Hematopoietic multipotent progenitor cell (in vitro differentiated cells): Measurements from ENCODE around the gene SRGAP1. TPM values are rescaled to one million over a fixed set of nuclear protein-coding genes. Genes with fewer than 3 reads are reported as not detected.
"Not testable (repeated sequence)": the region's sequence is repeated elsewhere in the genome, so short reads cannot be mapped to it uniquely, and the experiment has no call there.

ENCODE experiments used
- DNase-seq, 3 donors: peaks; one replicate each; pipeline ENCODE4 v3.0.0-alpha.2; 2011 to 2015; ENCODE audit warnings: low read depth in 2 of 3, low spot score in 2 of 3
- total RNA-seq: library from RNA; depleted of rRNA; stranded (reverse); fragments of >200 nt; gene quantifications from one replicate; pipeline ENCODE4 v1.2.3, GENCODE V29; 2012

Gene SRGAP1
- total RNA-seq, 1 donor, result 0.27 TPM

DNA sequence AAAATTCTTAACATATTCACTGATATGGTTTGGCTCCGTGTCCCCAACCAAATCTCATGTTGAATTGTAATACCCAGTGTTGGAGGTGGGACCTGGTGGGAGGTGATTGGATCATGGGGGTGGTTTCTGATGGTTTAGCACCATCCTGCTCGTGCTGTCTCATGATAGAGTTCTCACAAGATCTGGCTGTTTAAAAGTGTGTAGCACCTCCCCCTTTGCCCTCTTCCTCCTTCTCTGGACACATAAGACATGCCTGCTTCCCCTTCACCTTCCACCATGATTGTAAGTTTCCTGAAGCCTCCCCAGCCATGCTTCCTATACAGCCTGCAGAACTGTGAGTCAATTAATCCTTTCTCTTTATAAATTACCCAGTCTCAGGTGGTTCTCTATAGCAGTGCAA, 189.6 kb downstream of the SRGAP1 start:
- not testable (repeated sequence) for DNase-seq

DNA sequence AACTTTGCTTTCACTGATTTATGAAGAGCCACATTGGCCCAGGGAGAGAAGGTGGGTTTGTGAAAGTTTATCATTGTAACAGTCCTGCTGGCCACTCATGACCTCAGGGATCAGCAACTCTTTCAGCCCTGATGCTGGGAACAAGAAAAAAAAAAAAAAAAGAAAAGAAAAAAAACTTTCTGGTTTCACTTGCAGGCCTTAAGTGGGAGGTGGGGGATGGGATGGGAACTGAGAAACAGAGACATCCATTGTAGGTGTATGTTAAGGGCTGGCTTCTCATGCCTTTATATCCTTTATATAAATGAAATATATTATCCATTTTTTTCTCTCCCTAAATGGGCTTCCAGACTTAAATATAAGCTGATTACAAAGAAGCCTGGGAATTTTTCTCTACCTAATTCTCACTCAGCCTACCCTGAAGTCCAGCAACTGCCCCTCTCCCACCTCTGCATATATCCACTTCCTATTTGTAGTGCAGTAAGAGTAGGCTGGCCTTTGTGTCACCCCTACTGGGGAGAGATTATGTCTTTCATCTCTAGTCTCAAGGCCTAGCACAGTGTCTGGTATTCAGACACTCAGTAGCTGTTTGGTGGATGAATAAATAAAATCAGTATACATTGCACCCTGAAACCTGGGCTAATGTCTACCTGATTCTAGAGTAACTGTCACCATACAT, 190.5 kb downstream of the SRGAP1 start:
- no peak for DNase-seq

DNA sequence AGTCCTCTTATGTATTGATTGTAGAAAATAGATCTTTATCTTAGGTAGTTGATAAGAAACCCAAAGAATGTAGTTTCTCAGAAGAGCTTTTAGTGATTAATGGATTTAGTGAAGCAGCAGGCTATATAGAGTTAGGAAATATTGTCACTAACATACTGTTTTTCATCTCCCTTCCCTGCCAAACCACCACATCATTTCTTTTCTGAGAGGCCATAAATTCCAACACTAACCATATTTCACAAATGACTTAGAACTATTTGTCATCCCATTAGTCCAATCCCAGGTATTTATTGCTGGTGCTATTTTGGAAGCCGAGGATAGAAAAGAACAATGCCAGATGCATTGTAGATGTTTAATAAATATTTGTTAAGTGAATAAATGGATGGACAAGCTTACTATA, 191.9 kb downstream of the SRGAP1 start:
- DNase-seq, result no peak

DNA sequence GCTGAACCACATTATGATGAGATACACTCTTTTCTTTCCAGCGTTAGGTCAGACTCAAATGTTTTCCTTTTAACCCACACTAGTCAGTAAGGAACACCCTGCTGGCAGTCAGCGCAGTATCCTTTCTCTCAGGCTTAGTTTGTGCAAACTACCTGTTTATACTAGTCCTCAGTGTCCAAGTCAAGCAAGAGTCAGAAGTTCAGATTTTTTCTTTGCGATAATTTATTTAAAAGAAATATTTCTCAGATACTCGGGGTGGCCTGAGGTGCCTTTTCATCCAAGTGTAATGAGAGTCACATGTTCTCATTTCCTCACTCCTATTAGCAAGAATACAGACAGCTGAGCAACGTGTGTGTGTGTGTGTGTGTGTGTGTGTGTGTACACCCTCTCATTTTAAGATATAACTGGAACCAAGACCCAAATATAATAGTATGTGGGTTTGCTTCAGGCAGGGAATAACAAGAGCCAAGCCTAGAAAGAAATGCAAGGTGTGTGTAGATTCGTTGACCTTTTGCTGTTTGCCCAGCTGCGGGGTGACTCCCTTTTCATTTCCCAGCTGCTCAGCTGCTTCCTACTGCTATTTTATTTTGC, 194.9 kb downstream of the SRGAP1 start:
- no peak for DNase-seq

DNA sequence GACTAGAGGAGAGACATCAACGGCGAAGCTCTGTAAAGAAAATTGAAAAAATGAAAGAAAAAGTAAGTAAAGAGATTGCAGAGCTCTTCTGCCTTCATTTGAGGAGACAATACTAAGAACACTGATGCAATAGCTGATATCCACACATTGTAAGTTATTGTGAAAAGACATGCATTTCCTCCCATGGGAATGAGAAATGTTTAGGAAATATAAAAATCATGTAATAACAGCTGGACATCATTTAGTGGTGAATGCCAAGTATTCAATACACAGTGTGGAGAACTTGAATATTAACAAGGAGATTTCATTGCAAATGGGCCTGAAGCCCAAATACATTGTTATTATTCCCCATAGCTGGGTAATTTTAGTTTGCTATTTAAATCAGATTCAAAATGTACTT, 198.4 kb downstream of the SRGAP1 start:
- DNase-seq, result no peak

DNA sequence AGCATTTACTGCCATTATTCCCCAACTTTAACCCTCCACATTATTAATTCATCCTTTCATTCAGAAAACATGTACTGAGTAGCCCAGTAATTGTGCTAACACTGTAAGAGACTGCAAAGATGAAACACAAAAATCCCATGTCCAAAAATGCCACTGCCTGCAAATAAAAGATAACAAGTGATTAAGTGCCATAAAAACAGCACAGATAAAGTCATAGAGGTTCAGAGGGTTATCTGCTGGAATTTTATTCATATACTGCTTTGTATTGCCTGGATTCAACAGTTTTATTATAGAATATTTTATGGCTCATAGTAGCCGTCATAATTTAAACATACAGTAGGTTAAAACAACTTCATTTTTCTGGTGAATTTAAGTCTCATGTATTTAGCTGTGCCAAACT, 199.7 kb downstream of the SRGAP1 start:
- DNase-seq, result no peak

DNA sequence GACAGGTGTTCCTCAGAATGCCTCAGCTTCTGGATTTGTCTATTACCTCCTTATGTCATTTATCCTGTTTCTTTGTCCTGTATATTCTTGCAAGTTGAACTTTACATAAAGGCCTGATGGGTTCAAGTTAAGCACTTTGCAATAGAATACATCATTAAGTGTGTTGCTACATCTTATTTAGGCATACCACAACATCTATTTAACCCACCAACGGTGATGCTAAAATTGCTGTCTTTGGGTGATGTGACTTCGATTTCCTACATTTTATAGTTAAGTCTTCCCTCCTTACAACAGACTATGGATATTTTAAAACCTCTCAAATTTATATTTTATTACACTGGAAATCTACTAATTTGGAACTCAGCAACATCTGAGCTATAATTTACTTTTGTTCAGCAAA, 206.6 kb downstream of the SRGAP1 start:
- no peak for DNase-seq

DNA sequence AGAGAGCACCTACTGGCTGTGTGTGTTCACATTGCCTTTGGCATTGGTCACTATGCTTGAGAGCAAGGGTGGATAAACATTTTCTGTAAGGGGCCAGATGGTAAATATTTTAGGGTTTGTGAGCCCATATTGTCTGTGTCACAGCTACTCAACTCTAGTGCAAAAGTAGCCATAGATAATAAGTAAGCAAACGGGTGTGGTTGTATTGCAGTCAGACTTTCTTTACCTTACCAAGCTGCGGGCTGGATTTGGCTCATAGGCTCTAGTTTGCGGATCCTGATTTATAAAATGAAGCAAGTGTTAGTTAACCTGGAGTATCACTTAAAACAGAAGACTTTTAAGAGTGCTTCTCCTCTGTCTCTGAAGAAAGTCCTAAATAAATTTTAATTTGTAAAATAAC, 208.6 kb downstream of the SRGAP1 start:
- DNase-seq, result no peak

DNA sequence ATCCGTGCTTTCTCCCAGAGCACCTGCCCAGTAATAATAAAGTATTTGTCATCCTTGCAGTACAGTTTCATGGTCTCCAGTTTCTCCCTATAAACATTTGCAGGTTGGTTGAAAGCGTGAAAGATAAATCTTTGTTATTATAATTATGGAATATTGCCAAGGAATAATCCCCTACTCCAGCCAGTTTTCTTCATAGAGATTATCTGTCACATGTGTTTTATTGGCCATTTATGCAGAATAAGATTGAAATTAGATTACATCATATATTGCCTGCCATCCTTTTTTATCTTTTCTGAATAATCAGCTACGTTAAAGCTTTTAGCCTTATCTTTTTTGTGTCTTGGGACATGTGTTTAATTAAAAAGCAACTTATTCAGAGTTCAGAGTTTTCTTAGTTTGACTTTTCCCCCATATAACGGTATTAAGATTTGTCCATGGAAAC, 209.6 kb downstream of the SRGAP1 start:
- no peak for DNase-seq

DNA sequence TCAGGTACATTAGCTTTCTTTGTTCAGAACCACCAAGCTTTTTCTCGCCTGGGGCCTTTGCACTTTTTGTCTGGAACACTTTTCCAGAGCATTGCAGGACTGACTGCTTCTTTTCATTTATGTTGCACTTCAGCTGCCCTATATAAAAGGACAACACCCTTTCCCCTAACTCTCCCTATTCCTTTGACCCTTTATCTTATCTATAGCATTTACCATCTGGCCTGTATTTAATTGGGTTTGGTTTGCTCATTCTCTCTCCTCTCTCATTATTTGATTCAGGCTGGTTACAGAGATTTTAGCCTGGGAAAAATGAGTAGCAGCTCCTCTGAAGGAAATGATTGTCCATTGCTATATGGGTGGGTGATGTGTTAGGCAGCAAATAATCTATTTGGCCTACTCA, 212.2 kb downstream of the SRGAP1 start:
- DNase-seq, result no peak

DNA sequence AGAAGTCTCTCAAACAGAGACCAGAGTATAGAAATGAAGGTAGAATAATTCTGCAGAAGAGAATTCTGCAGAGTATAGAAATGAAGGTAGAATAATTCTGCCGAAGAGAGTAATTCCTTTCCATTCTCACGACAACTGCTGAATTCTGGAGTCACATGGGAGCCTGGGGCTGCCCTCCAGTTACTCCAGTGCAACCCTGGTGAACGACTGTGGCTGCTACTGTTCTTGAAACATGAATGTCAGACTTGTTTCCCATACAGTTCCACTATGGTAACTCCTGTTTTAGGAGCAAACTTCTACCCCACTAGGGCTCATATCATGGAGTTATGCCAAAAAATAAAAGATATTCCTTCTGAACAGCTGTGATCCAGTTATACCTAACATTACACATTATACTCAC, 213.2 kb downstream of the SRGAP1 start:
- DNase-seq, result no peak

DNA sequence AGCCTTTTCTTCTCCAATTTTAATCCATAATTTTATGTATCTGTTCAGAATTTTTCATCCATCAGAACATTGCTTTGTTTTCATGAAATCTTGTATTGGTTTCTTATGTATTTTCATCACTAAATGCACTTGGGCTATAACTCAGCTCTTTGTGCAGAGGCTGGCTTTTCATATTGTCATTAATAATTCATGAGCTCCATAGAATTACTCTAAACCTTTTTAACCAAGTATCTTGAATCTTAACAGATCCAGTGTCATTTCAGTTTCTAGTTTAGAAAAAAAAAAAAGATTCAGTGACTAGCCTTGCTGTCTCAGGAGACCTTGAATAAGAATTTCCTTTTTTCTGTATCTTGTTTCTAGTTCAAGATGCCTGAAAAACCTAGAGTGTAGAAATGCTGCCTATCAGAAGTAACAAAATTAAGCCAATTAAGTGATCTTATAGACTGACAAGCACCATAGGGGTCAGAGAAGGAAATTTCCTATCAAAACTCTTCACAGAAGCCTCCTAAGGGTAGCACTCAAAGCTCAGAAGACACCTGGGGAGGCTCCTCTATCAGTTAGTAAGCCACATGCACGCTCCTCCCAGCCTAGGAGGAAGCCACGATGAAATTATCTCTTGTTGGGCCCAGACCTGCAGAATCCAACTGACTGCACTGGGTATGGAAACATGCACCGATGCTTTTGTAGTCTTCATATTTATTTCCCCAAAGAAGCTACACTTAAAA, 214.2 kb downstream of the SRGAP1 start:
- DNase-seq, result no peak

DNA sequence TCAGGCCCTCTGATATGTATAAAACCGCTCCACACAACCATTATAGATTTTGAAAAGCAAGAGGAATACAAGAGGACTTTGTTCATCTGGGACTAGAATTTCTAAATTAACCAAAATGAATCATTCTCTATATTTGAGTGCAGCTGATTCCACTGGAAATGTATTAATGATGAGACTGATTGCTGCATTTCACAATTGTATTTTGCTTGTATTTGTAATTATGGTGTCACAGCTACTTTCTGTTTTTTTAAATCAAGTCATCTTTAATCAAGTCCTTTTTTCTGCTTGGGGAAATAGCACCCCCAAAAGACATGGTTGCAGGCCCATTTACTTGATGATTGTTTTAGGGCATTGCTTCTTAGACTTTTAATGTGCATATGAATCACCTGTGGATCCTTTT, 215.2 kb downstream of the SRGAP1 start:
- DNase-seq, result no peak

DNA sequence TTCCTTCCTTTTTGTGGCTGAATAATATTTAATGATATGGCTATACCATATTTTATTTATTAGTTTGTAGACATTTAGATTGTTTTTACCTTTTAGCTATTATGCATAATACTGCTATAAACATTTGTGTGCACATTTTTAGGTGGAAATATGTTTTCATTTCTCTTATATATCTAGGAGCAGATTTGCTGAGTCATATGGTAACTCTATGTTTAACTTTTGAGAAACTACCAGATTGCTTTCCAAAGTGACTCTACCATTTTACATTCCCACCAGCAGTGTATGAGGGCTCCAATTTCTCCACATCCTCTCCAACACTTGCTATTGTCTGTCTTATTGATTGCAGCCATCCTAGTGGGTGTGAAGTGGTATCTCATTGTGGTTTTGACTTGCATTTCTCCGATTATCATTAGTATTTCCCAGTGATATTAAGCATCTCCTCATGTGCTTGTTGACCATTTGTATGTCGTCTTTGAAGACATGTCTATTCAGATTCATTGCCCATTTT, 217.4 kb downstream of the SRGAP1 start:
- no peak for DNase-seq

DNA sequence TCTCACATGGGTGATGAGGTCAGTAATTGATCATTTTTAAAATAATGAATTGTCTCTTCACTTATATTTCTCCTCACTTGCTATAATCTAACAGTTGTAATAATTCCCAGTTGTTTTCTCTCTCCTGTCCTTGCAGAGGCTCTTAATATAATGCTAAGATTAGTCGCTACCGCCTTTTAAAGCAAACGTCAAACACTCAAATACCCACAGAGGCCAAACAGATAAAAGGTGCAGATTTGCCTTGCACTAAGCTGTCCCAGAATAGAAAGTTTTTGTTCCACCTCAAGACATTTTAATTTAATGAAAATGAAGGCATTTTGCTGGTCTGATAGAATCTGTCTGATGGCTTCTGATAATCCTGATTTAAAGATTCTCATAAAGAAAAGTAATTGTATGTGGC, 218.6 kb downstream of the SRGAP1 start:
- no peak for DNase-seq

DNA sequence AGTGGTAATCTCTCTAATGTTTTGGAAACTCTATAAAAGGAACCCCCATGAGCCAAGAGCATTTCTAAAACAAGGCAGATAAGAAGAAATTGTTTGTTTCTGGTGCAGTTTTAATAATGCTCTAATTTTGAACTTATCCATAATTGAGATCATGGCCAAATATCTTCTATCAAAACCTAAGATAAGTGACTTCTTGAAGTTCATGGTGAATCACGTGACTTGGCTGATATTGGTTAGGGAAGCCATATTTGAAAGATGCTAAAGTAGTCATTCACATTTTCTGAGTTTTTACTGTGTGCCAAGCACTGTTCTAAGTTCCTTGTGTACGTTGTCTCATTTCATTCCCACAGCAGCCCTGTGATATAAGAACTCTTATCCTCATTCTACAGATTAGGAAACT, 219.7 kb downstream of the SRGAP1 start:
- DNase-seq, result no peak

DNA sequence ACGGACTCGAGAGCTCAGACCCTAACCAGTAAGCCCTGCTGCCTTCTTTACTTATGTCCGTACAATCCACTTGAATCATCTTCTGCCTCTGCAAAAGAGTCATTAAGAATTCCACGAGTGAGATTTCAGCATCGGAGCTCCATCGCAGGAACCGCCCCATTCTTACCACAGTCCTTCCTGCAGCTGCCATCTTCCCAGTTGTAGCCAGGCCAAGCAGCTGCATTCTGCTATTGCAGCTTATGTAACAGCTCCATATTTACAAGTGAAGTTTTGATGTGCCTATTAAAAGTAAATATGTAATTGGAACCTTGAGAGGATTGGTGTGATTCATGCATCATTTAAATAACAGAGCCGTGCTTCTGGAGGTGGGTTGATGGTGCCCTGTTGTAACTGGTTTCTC, 220.2 kb downstream of the SRGAP1 start:
- DNase-seq, result no peak

DNA sequence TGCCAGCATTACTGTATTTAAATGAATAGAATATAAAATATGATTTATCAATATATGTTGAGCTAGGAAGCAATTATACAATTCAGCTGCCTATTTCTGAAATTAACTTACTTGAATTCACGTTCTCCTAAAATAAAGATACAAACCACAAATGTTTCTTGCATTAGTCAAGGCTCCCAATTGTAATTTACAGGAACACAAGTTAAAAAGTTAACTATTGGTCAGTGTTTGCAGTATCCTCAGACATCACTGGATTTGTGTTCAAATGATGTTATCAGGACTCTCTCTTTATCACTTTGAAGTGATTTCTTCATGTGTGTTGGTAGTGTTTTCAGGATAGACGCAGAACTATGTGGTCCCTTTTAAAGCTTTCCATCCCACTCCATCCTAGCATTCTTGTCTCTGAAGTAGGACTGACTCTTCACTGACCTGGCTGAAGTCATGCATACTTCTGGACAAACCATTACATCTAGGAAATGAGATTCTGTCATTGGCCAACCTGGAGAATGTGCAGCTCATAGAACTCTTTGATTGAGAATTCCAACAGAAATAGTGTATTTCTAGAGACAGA, 221.5 kb downstream of the SRGAP1 start:
- DNase-seq, result no peak

DNA sequence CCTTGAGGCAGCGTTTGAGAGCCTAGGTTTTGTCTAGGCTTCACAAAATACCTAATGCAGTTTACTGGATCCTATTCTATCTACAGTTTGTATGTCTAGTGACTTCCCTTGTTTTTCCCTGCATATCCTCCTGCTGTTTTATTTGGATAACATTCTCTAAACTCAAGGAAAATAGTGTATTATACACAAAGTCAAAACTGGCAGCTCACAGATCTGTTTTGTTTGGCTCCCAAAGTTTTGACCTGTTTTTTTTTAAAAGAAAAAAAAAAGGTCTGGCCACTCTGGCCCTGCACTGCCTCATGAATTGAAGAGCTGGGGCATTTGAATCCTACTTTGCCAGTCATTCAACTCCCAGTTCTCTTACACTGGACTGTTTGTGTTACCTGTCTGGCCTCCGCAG, 222.3 kb downstream of the SRGAP1 start:
- no peak for DNase-seq

DNA sequence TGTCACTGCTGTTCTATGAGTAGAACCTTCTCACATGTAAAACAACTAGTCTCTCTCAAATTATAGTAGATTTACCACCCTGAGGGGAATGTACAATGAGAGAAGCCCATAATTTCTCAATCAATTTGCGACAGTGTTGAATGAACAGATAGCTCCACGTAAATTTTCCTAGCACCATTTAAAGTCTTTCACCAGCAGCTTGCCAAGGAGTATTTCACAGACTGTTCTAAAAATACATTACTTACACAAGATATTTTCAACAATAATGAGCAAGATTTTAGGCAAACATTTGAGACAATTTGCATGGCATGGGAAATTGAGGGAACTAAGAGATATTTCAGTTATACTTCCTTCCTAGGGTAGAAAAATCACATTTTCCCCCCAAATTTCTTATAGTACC, 226.0 kb downstream of the SRGAP1 start:
- DNase-seq, result no peak

DNA sequence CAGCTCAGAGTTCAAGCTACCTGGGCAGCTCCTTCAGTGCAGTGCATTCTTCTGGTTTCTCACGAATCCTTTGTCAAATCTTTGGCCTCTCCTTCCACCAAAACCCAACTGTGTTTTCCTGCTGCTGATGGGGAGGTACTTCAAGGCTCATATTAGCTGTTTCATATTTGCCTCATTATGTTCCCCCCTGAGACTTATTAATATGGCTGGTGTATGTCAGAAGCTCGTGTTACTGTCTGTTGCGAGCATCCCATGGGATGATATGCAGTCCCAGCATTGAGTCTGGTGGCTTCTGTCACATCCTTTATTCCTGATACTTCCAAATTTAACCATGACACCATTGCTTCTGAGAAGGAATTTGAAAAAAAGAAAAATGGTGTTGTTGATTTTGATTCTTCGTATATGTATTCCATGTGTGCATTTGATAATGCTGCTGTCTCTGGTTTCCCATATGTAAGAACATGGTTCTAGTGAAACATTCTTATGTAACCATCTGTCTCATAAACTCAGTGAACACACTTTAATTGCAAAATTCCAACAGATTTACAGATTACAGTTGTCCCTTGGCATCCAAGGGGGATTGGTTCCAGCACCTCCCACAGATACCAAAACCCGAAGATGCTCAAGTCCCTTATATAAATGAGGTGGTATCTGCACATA, 228.5 kb downstream of the SRGAP1 start:
- DNase-seq, result no peak
